HG02885 (cell line): ENCODE data around the gene KLK5.
"Not testable (repeated sequence)": the region's sequence is repeated elsewhere in the genome, so short reads cannot be mapped to it uniquely, and the experiment has no call there.

Source experiments
- ATAC-seq: cut with Tn5 transposase; IDR thresholded peaks from one replicate; pipeline ENCODE4 v1.9.1; 2021; ENCODE audit warnings: mild to moderate bottlenecking; ENCODE audit not compliant: unreplicated experiment, poor library complexity

Gene KLK5

DNA sequence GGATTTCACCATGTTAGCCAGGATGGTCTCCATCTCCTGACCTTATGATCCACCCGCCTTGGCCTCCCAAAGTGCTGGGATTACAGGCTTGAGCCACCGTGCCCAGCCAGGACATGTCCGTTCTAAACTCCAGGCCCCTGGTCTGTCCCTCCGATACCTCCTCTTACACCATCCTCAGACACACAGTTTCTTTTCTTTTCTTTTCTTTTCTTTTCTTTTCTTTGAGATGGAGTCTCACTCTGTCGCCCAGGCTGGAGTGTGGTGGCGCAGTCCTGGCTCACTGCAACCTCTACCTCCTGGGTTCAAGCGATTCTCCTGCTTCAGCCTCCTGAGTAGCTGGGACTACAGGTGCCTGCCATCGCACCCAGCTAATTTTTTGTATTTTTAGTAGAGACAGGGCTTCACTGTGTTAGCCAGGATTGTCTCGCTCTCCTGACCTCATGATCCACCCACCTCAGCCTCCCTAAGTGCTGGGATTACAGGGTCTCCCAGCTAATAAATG, 56.7 kb downstream of the KLK5 start:
- ATAC-seq = not testable (repeated sequence)

- no peak for ATAC-seq
Measured at GRCh38 chr19:50894478-50895356, 58.1 kb downstream of the KLK5 start.
